GM21390 (cell line): ENCODE measurements around the gene UGT3A2.

Experiments
- ATAC-seq: cut with Tn5 transposase; IDR thresholded peaks from one replicate; pipeline ENCODE4 v1.9.1; 2021; ENCODE audit not compliant: unreplicated experiment

The UGT3A2 gene, protein sequence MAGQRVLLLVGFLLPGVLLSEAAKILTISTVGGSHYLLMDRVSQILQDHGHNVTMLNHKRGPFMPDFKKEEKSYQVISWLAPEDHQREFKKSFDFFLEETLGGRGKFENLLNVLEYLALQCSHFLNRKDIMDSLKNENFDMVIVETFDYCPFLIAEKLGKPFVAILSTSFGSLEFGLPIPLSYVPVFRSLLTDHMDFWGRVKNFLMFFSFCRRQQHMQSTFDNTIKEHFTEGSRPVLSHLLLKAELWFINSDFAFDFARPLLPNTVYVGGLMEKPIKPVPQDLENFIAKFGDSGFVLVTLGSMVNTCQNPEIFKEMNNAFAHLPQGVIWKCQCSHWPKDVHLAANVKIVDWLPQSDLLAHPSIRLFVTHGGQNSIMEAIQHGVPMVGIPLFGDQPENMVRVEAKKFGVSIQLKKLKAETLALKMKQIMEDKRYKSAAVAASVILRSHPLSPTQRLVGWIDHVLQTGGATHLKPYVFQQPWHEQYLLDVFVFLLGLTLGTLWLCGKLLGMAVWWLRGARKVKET

DNA sequence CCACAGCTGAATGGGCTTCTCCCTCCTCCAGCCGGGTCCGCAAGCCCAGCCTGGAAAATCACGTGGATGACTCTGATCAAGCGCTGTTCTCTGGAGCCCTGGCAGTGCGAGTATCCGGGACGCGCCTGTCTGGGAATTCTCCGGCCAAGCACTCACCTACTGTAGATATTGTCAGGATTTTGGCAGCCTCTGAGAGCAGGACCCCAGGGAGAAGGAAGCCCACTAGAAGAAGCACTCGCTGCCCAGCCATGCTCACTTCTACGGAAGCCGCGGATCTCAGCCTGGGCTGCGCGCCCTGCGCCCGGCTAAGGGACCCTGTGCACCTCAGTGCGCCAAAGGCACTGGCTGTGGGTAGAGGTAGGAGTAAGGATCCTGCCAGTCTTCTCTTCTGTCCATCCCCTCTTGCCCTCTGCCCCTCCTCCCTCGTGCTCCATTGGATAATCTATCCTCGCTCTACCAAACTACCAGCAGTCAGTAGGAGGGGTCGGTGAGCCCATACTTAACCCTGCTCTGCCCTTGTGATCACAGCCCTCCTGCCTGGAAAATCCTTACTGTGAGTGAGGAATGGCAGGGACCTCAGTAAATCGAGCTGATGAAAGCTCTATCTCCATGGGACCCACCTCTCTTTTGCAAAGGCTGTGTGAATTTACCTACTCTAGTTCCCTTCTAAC, at the start of gene UGT3A2:
UGT3A2 (minus strand) TSS at position 343 of the 671 bp plus-strand sequence; CDS start at position 250, 93 bp downstream.
- no peak for ATAC-seq

DNA sequence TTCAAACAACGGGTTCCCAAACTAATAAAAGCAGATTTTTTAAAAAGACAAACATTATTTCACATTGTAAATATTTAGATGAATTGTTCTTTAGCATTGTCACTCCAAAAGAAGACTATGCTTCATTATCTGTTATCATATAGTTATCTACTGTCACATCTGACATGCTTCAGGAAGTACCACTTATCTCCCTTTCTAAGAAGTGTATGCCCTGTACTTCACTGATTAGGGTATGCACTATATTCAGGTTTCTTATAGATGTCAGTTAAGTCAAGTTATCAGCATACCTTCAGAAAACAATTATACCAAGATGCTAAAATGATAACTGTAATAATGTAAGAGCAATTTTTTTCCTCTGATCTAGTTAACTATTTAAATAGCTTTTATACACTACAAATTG, 44.6 kb upstream of the UGT3A2 start:
- no peak for ATAC-seq

DNA sequence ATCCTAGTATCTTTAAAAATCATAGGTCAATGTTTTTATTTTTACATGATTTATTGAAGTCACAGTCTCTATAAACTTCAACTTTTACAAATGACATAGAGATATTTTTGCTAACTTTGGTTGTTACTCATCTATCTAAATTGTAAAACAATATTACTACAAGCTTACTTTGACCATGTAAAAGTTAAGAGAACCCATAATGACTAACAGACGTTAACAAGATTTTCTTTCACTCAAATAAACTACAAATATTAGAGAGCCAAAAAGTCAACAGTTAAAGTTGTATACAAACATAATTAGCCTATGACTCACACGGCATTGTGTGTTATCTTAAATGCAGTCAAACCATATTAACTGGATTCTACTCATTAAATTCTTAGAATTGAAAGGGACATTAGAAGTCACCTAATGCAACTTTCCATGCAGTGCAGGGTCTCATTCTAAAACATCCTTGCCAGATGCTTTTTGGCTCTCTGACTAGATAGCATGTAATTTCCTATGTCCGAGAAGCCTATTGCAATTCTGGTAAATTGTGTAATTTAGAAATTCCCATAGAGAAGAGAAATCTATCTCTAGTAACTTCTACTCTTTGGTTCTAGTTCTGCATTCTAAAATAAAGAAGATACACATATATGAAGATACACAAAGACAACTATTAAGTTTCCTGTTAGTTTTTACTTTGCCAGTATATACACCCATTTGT, 42.2 kb upstream of the UGT3A2 start:
- ATAC-seq, result no peak

DNA sequence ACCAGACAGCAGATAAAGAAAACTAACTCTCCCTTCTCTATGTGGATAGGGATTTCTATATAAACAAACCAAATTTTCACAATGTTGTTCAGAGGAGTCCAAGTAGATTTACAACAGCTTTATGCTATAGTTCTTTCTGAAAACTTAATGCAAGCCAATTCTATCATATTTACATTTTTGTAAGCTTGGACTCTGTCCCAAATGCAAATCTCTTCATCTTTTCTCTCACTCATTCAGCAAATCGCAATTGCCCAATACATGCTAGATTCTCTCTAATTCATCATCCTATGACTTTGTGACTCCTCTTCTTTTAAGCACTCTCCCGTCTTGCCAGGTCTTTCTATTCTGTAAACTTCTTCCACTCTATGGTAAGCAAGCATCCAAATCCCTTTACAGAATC, 39.1 kb upstream of the UGT3A2 start:
- ATAC-seq, result no peak

DNA sequence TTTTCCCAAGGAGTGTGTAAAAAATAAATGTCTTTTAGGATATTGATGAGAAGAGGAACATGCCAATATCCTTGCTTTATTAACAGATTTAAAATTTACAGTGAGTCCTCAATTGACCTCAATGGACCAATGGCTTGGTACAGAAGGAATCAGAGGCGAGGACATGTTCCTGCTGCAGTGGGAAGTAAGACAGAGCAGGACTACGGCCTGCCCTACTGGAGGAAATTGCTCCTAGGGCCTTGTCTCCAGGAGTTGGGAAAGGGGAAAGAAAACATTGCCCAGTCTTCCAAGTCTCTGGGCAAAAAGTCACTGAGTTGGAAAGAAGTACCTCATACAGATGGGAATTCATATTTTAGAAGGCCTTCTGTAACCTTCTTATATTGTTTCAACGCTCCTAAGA, 33.1 kb upstream of the UGT3A2 start:
- no peak for ATAC-seq

DNA sequence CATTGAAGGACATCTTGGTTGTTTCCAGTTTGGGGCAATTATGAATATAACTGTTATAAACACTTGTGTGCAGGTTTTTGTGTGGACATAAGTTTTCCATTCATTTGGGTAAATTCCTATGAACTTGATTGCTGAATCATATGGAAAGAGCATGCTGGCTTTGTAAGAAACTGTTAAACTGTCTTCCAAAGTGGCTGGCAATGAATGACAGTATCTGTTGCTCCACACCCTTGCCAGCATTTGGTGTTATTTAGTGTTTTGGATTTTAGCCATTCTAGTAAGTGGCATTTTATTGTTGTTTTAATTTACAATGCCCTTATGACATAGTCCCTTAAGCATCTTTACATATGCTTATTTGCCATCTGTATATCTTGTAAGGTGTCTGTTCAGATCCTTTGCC, 29.8 kb upstream of the UGT3A2 start:
- ATAC-seq, result no peak

DNA sequence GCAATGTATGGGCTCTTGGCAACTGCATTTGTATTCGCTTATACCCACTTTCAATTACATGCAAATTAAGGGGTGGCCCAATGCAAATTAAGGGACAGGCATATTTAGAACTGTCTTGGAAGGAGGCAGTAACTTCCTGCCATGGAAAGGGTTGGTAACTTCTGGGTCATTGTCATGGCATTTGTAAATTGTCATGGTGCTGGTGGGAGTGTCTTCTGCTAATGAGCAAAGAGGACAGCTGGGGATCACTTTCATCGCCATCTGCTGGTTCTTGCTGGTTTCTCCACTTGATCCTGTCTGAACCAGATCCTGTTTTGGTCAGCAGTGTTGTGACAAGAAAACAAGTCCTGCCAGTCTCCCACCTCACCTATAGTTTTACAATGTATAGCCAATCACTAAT, 23.3 kb upstream of the UGT3A2 start:
- peak; percentile 89 for ATAC-seq

DNA sequence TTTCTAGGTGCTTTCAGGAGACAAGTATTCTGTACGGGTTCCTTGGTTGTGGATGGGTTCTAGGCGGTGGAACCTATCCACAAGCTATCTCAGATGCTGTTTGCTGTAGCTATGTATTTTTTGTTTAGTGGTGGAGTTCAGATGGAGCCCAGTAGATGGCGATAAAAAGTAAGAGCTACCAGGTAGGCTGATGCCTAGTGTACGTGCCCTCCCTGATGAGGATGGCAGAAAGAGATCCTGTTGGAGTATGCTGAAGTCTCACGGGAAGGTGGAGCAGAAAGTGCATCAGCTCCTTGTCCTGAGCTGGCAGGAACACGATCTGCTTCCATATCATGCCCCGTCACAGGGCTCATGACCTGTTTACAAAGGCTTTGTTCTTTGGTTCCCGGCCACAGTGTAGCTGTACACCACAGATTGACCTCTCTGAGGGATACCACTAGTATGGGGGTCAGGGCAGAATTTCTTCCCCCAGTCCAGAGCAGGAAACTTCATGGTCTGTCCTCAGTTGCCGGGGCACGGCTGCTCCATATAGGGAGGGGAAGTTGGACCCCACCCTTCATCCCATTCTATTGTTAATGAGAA, 12.6 kb upstream of the UGT3A2 start:
- peak; percentile 98 for ATAC-seq

DNA sequence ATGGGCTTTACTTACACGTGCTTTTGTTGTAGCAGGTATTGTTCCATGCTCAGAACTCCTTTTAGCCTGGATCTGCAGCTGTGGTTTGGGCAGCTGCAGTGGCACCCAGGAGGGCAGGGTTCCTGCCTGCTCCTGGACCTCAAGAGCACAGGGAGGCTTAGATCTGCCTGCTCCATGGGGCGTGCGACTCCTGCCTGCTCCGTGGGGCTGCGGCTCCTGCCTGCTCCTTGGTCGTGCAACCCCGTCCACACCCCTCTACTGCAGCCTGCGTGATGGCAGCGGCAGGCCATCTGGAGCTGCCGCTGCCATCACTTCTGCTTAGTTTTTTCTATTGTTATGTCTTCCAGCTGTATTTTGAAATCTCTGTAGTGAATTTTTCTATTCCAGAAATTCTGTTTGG, 11.7 kb upstream of the UGT3A2 start:
- ATAC-seq, result no peak

DNA sequence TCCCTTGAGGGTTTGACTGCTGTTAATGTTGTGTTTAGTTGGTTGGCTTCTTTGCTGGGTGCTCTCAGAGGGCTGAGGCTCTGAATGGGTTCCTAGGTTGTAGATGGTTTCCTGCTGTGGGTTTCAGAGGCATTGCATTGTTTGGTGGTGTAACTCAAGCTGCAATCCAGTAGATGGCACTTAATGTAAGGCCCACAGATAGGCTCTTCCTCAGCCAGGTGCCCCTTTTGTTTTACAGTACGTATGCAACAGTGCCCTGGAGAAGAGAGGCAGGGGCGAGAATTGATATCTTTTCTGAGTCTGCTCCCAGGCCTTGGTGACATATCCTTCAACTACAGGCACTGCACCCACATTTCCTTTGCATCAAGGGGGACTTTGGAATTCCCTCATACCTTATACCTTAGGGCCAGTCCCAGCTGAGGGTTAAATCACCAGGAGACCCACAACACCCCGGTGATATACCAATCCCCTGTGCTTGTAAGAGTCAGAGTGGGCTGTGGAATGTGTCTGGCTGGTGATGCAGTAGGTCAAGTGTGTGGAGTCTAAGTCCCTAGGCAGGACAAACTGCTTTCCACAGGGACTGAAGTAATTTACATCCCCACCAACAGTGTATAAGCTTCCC, 7.0 kb upstream of the UGT3A2 start:
- peak; percentile 88 for ATAC-seq

DNA sequence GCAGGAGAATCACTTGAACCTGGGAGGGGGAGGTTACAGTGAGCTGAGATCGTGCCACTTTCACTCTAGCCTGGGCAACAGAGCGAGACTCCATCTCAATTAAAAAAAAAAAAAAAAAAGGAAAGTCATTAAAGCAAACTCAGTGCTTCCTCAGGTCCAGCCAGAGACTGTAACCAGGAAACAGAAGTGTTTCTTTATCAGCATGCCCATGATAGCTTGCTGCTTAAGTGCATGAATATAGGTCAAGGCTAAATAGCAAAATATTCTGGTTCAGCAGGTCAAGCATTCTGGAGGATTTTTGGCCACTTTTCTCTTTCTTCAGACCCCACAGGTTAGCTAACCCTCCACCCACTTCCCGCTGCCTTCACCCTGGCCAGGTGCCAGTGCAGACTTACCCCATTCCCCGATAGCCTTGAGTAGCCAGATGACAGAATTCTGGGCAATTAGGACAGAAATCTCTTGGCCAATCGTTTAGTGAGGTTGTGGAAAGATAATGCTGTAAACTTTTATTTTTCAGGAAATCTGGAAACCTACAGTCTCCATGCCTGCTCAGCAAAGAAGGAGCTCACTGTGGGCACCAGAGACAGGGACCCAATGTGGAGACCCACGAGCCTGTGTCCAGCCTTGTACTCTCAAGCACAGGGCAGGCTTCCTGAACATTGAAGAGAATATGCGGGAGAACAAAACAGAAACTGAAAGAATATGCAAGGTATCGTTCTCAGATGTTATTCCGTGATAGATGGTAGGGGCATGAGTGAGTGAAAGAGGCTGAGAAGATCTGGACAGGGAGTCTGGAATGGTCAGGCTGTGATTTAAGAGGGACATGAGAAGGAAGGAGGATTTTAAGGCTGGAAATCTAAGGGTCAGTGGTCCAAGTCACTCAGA, 4.2 kb upstream of the UGT3A2 start:
- ATAC-seq, result peak; percentile 62

DNA sequence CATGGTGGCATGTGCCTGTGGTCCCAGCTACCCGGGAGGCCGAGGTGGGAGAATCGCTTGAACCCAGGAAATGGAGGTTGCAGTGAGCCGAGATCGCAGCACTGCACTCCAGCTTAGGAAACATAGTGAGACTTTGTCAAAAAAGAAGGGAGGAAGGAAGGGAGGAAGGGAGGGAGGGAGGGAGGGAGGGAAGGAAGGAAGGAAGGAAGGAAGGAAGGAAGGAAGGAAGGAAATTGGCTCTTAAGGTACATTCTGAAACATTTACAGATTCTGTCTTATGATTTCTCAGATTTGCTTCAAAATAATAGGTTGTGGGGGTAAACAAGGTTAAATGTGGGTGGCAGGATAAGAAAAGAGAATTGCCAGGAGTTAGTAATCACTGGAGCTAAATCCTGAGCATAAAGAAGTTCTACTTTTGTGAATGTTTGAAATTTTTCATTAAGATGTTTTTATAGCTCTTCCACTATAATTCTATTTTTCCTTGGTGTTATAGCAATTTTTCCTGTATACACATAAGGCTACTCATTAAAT, 2.1 kb upstream of the UGT3A2 start:
- ATAC-seq, result no peak

DNA sequence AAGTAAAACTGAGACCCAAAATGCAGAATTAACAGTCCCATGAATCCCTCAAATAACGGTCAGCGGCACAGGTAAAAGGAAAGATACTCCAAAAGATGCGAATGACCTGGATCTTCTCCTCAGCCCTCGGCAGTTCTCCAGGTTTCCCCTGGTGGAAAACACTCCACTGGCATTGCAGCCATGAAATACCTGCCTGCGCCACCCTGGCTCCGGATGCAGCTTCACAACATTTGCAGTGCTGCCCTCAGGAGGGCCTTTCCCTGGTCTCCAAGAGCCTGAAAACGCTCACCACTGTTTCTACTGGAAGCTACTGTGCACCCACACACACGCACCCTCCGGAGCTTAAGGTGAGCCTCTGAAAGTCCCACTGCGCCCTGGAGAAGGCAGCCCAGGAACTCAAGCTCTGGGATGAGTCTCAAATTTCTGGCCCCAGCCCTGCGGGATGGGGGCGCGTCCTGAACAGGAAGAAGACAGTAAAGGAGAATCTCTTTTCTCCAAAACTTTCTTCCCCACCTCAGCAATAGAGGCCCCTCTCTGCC, 612 bp downstream of the UGT3A2 start:
- ATAC-seq, result no peak

DNA sequence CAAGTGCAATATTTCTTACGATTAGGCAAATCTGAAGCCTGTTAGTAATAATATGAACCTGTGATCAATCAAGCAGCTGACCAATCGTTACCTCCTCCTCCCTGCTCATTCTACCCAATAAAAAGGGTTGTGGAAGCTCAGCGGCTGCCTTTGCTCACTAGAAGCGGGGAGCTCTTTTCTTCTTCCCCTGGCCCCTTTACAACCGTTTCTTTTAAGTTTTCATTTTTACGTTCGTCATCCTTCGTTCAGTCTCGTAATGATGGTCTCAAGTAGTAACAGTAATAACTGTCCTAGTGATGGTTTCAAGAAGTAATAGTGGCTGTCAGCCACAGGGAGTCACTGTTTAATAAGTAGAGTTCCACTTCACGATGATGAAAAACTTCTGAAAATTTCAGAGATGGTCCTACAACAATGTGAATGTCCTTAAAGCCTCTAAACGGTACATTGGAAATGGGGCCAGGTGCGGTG, 6.2 kb downstream of the UGT3A2 start:
- ATAC-seq, result no peak

DNA sequence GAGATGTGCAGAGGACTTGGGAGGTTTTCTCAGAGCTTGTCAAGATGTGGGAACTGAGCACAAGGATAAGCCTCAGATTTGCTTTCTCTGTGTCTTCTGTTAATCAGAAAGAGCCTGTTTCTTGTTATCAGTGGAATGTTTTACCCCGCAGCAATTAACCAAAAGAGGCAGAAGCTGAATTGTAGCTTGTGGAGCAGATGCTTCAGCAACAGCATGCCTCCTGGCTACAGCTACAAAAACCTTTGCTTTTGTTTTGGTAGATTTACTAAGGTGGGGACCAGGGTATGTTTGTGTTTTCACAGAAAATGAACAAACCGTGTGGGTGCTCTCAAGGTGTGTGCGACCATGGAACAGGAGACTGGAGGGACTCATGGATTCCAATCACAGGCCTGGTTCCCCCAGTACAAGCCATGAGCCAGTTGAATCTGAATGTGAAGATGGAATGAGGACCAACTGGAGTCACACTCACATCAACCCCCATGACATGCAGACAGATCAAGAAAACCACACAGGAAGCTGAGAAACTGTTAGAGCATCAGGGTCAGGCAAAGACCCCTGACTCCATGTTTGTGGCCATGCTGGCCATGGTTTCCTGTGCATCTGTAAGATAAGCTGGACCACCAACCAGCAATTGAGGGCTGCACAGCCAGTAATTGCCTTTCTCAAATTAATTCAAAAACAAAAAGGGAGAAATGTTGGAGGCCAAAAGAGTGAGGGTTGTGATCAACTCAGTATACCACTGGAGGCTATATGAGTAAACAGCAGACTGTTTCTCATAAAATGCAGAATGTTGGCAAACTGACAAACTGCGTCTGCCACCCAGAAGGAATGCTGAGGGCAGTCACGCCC, 6.9 kb downstream of the UGT3A2 start:
- no peak for ATAC-seq

DNA sequence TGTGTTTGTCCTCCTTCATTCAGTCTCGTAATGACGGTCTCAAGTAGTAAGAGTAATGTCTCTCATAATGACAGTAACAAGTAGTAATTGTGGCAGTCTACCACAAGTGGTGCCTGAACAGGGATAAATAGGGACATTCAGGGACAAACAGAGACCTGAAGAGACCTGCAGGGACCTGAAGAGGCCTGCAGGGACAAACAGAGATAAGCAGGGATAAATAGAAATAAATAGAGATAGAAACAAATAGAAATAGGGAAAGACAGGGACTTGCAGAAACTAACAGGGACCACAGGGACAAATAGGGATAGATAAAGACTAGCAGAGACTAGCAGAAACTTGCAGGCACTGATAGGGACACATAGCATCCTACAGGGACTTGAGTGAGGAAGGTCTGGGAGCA, 7.9 kb downstream of the UGT3A2 start:
- no peak for ATAC-seq

DNA sequence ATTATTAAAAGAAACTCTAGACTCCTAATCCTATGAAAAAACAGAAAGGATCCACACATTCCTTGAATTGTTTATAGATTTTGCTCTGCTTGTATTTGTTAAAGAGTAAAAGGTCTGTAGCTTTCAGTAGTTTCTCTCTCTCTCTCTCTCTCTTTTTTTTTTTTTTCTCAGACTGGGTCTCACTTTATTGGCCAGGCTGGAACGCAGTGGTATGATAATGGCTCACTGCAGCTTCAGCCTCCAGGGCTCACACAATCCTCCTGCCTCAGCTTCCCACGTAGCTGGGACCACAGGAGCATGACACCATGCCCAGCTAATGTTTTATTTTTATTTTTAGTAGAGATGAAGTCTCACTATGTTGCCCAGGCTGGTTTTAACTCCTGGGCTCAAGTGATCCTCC, 9.3 kb downstream of the UGT3A2 start:
- ATAC-seq, result no peak

DNA sequence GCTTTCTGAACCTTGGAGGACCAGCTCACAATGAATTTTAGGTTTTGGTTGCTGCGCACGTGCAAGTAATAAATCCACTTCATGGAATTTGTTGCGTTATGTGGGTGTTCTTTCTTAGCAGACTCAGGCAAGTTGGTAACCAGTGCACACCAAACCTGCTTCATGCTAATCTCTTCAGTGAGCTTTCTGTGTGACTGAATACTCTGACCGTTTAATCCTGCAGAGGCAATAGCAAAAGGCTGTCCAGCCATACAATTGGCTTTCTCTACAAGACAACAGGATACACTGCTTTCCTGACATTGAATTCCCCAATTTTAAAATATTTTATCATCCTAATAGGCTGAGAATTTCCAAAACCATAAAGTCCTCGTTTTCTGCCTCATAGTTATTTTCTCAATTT, 10.3 kb downstream of the UGT3A2 start:
- no peak for ATAC-seq
